Coronary artery (tissue), 2 donors: ENCODE measurements around the gene CD52.

Experiments used
- DNase-seq: peaks from one replicate; pipeline ENCODE4 v3.0.0-alpha.2; 2017; ENCODE audit warnings: low spot score
- H3K27ac ChIP-seq, 2 donors: fragments of 200-600 bp; sonication (generic); one replicate each; pipeline ENCODE4 v1.5.1; 2016 to 2019
- H3K4me3 ChIP-seq: fragments of 200-600 bp; sonication (generic); 2 replicates; pipeline ENCODE4 v1.5.1; 2016; ENCODE audit warnings: mild to moderate bottlenecking, moderate library complexity
- TF ChIP-seq, protein P1 (sequence below): fragments of 200-600 bp; sonication (generic); IDR thresholded peaks from one replicate; pipeline ENCODE4 v1.5.1; 2019; ENCODE audit warnings: antibody characterized with exemption

Gene CD52

GRCh38 chr1:26281091-26281958, 36.4 kb upstream of the CD52 start:
- DNase-seq = no peak
- Histone ChIP-seq H3K27ac (peak overlapping the region; percentile 88 to 100), H3K4me3 (peak overlapping the region; percentile 98)
- TF ChIP-seq, protein P1, sequence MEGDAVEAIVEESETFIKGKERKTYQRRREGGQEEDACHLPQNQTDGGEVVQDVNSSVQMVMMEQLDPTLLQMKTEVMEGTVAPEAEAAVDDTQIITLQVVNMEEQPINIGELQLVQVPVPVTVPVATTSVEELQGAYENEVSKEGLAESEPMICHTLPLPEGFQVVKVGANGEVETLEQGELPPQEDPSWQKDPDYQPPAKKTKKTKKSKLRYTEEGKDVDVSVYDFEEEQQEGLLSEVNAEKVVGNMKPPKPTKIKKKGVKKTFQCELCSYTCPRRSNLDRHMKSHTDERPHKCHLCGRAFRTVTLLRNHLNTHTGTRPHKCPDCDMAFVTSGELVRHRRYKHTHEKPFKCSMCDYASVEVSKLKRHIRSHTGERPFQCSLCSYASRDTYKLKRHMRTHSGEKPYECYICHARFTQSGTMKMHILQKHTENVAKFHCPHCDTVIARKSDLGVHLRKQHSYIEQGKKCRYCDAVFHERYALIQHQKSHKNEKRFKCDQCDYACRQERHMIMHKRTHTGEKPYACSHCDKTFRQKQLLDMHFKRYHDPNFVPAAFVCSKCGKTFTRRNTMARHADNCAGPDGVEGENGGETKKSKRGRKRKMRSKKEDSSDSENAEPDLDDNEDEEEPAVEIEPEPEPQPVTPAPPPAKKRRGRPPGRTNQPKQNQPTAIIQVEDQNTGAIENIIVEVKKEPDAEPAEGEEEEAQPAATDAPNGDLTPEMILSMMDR = no peak

GRCh38 chr1:26281971-26282370, 35.8 kb upstream of the CD52 start:
- no peak for DNase-seq
- H3K4me3 ChIP-seq = peak overlapping the region; percentile 98
- TF ChIP-seq, protein P1 = no peak
- H3K27ac ChIP-seq = peak overlapping the region in 1 of 2 donors; percentile 100

DNA sequence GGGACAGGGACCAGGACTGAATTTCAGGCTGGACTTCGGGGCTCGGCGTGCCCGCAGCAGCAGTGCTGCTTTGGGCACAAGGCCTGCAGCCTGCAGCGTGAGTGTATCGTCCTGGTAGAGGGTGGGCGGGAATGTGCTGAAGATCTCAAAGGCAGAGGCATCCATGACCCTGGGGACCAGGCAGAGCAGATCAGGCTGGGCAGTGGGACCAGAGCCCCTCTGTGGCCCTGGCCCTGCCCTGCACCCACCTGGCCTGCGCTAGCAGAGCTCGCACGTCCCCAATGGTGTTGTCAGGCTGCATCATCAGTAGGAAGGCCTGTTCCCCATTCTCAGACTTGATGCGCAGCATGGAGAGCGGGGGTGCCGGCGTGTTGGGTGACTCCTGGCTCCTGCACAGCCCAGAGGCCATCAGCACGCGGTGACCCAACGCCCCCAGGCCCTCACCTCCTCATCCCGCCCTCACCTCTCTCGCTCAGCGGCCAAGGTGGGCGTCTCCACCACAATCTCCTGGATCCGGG, 35.3 kb upstream of the CD52 start:
- no peak for DNase-seq
- no peak overlapping the region for H3K4me3 ChIP-seq
- peak overlapping the region in 1 of 2 donors; percentile 100 for H3K27ac ChIP-seq
- TF ChIP-seq, protein P1 = no peak

DNA sequence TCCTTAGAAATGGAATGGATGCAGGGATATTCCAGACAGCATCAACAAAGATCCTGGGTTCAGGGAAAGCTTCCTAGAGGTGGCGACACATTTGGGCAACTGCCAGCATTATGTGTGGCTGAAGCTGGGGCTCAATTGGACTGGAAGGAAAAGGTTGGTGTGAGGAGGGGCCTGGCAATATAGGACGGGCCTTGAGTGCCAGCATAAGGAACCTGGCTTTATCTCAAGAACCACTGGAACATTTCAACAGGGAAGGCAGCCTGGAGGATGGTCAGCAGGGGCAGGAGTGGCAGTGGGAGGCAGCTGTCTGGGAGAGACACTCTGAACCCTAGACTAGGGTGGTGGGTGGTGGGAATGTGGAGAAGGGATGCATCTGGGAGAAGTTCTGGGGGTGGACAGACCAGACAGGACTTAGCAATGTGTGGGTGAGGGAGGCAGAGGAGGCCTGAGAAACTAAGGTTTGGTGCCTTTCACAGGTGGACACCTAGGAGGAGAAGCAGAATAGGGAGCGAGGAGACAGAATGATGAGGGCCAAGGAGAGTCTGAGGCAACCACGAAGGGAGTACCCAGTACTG, 34.4 kb upstream of the CD52 start:
- DNase-seq = no peak

DNA sequence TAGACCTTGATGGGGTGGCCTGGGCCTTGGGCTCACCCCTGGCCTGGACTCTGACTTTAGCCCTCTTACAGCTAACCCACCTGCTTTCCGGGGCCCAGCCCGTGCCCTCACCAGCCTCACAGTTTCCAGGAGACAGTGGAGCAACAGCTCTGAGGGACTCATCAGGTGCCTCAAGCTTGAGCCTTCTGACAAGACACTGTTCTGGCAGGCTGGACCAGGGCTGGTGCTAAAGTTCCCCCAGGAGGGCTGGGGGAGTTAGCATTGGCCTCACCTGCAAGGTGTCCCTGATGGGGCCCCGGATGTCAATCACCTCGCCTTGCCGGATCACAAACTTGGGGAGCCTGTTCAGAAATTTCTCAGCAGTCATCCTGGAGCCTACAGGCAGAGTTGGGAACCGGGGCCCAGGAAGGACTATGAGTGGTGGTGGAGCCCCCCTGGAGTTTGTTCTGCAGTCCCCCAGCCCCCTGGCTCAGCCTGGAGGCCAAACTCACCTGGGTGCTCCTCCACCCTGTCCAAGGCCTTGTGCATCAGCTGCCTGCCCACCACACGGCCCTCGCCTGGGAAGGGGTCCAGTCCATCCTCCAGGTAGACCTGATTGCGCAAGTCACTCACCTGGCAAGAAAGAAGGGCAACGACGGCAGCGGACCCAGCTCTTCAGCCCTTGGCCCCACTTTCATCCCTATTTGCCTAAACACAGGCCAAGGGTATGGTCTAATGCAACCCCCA, 33.7 kb upstream of the CD52 start:
- Histone ChIP-seq H3K27ac (peak overlapping the region; percentile 48 to 80), H3K4me3 (no peak overlapping the region)
- TF ChIP-seq, protein P1 = no peak
- DNase-seq = no peak

More for the DNA sequence above, 34.4 kb upstream of the CD52 start:
- TF ChIP-seq, protein P1 = no peak
- Histone ChIP-seq H3K27ac (peak overlapping the region in 1 of 2 donors; percentile 100), H3K4me3 (no peak overlapping the region)

DNA sequence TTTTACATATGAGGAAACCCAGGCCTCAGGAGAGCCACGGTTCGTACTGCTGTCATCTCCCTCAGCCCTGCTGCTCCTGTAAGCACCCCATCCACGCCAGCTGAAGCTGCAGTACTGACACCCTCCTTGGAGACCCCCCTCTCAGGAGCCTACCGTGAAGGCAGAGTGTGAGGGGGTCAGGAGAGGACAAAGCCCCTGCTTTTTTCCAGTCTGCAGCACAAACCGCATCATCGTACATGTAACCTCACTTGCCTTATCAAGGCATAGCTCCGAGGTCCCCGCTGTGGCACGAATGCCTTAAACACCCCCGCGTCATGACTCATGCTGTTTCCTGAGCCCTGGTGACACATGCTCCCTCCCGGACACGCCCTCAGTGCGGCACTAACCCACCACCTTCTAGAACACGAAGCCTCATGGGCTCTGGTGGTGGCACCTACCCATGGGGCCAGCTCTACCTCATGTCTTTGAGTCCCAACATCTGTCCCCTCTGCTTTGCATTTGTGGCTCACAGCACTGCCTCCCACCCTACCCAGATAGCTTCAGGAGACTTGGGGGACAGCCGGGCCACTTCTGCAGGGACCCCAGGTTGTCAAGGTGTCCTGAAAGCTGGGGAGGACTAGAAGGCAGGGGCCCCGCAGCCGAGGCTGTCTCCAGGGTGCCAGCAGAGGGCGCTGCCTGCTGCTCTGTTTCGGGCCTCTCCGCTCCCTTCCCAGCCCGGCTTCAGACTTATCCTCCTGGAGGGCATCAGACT, 33.0 kb upstream of the CD52 start:
- peak; percentile 89 for DNase-seq
- no peak overlapping the region for H3K4me3 ChIP-seq
- H3K27ac ChIP-seq = peak overlapping the region; percentile 48 to 80
- TF ChIP-seq, protein P1 = peak; percentile 12
